Activated B cell treated with CpG ODN at 0.5 μM for 24 hours (primary cell): ENCODE results near the gene ESYT2. TPM values are rescaled to one million over a fixed set of nuclear protein-coding genes. Genes with fewer than 3 reads are reported as not detected.

Experiments
- ATAC-seq: fragments of 200-7000 bp; cut with Tn5 transposase; one replicate; pipeline ENCODE4 v1.10.0; 2021; ENCODE audit warnings: low read depth, mild to moderate bottlenecking, moderate library complexity
- CTCF ChIA-PET: fragments of 350-600 bp; sonication (Branson Sonifier 250); formaldehyde crosslinking; loops from one replicate; lab custom pipeline; 2021; ENCODE audit warnings: antibody characterized with exemption; lab: Charles Lee
- POLR2A ChIA-PET: fragments of 350-600 bp; sonication (Branson Sonifier 250); formaldehyde crosslinking; loops from one replicate; lab custom pipeline; 2021; ENCODE audit warnings: antibody characterized with exemption; lab: Charles Lee
- DNase-seq: peaks from one replicate; pipeline ENCODE4 v3.0.0; 2022
- H3K27ac Mint-ChIP-seq: one replicate; pipeline ENCODE4 v1.8.0; 2020; ENCODE audit warnings: mixed read lengths
- H3K27me3 Mint-ChIP-seq: one replicate; pipeline ENCODE4 v1.8.0; 2021; ENCODE audit warnings: mixed read lengths
- H3K36me3 Mint-ChIP-seq: one replicate; pipeline ENCODE4 v1.8.0; 2021; ENCODE audit warnings: low read depth, mixed read lengths
- H3K4me1 Mint-ChIP-seq: one replicate; pipeline ENCODE4 v1.8.0; 2021; ENCODE audit warnings: mixed read lengths
- H3K4me3 Mint-ChIP-seq: one replicate; pipeline ENCODE4 v1.8.0; 2020; ENCODE audit warnings: mild to moderate bottlenecking, mixed read lengths
- H3K9me3 Mint-ChIP-seq: one replicate; pipeline ENCODE4 v1.8.0; 2020; ENCODE audit warnings: mixed read lengths
- intact Hi-C: fragments of 100-400 bp; cut with micrococcal nuclease; formaldehyde crosslinking; loops from one replicate; pipeline ENCODE4 v1.15.1; 2024
- total RNA-seq: library from RNA; stranded (reverse); gene quantifications from 2 replicates; pipeline ENCODE4 v1.2.3, GENCODE V29; 2022
- TF ChIP-seq, protein P1 (sequence below): fragments of 200-600 bp; IDR thresholded peaks from one replicate; pipeline ENCODE4 v1.8.0; 2022; ENCODE audit warnings: antibody characterized with exemption, mild to moderate bottlenecking

Gene ESYT2
- total RNA-seq, 1 donor from 2014 or later = 21.3 TPM

DNA sequence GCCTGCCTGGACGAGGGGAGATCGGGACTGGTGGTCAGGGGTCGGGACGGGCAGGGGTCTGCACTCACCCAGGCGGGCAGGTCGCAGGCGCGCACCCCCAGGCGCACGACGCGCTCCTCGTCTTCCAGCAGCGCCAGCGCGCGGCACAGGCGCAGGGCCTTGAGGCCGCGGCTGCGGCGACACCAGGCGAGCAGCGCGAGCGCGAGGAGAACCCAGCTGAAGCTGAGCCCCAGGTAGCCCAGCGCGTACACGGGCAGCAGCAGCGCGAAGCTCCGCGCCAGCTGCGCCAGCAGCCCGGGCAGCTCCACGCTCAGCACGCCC, 328 bp downstream of the ESYT2 start:
- ChIA-PET CTCF (interaction anchor here (1.1 kb wide), 1 partner anchor 148 kb away, joined by 3 read pairs; no protein-coding TSS in a partner anchor), POLR2A (interaction anchor here (0.6 to 3.3 kb wide), 8 partner anchors 10 to 124 kb away, joined by 3 to 24 read pairs (median 4); partner anchors contain the start of genes DYNC2I1 and NCAPG2)
- Mint-ChIP-seq H3K9me3 (no peaks in the 10 kb centered on the region), H3K27me3 (no peaks in the 10 kb centered on the region), H3K27ac (peak overlapping the region; percentile 83), H3K4me3 (peak overlapping the region; percentile 86), H3K4me1 (peaks cover 29% of the 10 kb centered on the region), H3K36me3 (peaks cover 2% of the 10 kb centered on the region)
- ATAC-seq (peak; percentile 56), DNase-seq (no peak)
- TF ChIP-seq, protein P1, sequence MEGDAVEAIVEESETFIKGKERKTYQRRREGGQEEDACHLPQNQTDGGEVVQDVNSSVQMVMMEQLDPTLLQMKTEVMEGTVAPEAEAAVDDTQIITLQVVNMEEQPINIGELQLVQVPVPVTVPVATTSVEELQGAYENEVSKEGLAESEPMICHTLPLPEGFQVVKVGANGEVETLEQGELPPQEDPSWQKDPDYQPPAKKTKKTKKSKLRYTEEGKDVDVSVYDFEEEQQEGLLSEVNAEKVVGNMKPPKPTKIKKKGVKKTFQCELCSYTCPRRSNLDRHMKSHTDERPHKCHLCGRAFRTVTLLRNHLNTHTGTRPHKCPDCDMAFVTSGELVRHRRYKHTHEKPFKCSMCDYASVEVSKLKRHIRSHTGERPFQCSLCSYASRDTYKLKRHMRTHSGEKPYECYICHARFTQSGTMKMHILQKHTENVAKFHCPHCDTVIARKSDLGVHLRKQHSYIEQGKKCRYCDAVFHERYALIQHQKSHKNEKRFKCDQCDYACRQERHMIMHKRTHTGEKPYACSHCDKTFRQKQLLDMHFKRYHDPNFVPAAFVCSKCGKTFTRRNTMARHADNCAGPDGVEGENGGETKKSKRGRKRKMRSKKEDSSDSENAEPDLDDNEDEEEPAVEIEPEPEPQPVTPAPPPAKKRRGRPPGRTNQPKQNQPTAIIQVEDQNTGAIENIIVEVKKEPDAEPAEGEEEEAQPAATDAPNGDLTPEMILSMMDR = no peak
- intact Hi-C loops = loop anchor here (1.0 to 5.0 kb wide), 5 partner anchors 11 to 132 kb away; partner anchors contain the start of genes DYNC2I1 and NCAPG2

DNA sequence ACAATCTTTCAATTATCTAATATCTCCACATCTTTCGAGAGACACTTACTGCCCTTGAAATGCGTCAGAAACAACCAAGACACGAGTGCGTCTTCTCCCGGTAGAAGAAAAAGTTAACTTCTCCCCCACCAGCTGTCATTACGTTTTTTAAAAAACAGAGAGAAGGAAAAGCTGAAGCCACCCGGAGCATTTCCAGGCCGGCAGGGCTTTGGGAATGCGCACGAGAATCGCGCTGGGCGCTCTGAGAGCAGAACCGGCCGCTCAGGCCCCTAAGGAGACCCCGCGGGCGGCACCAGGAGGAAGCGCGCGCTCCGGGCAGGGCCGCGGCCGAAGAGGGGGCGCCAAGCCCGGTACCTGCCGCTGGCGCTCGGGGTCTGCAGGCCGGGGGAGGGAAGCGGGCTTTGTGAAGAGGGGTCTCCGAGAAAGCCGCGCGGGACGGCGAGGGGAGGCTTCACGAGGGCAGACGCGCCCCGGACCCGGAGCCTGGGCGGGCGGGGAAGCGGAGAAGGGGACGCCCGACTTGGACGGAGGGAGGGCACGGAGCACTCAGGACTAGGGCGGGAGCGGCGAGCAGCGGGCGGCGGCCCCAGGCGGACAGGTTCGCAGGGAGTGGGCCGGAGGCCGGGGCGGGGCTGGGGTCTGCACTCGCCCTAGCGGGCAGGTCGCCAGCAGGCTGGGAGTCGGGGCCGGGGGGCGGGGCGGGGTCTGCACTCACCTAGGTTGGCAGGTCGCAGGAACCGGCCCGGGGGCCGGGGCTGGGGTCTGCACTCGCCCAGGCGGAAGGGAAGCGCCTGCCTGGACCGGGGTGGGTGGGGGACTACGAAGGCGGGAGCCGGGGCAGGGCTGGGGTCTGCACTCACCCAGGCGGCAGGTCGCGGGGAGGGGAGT, 932 bp downstream of the ESYT2 start:
- Mint-ChIP-seq H3K36me3 (peaks cover 2% of the 10 kb centered on the region), H3K4me1 (peaks cover 30% of the 10 kb centered on the region), H3K27me3 (no peaks in the 10 kb centered on the region), H3K27ac (peak overlapping the region; percentile 83), H3K9me3 (no peaks in the 10 kb centered on the region), H3K4me3 (peak overlapping the region; percentile 86)
- ChIA-PET CTCF (interaction anchor here (1.1 kb wide), 1 partner anchor 149 kb away, joined by 3 read pairs; no protein-coding TSS in a partner anchor), POLR2A (interaction anchor here (0.6 to 3.3 kb wide), 9 partner anchors 9 to 123 kb away, joined by 3 to 24 read pairs (median 5); partner anchors contain the start of genes DYNC2I1 and NCAPG2)
- TF ChIP-seq, protein P1 = no peak
- ATAC-seq (no peak), DNase-seq (peak; percentile 37)
- intact Hi-C loops = loop anchor here (1.0 to 5.0 kb wide), 5 partner anchors 10 to 132 kb away; partner anchors contain the start of genes DYNC2I1 and NCAPG2

DNA sequence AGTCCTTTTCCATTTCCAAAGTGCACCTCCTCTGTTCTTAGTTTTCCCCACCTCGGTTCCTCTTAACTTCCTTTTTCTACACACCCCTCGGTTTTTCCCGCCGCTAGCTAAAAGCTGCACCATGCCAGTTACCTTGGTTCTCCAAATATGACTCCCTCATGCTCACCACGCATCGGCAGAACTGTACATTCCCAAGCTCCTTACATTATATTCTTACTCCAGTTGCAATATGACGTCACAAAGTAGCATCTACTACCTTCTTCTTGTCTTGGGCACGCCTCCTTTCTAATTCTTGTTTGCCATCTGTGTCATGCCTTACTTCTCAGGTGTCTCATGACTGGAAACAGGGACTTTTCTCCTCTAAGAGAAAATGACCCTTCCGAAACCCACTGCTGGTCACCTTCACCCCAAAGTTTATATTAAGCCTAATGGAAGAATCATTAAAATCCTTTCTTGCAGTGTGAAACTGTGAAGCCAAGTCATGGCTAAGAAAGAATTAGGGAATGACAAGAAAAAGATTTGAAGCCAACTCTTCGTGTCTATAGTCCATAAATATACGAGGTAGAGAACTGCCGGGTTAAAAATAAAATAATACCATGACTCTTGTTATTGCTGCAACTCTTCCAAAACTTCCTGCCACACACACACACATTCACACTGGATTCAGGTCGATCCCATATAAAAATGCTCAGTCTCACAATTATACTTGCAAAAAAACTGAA, 1.7 kb downstream of the ESYT2 start:
- H3K4me1 Mint-ChIP-seq = peaks cover 30% of the 10 kb centered on the region
- no peak for ATAC-seq
- intact Hi-C loops = loop anchor here (2.0 to 5.0 kb wide), 2 partner anchors 40 to 131 kb away; no protein-coding TSS in a partner anchor
- peaks cover 2% of the 10 kb centered on the region for H3K36me3 Mint-ChIP-seq
- peak overlapping the region; percentile 86 for H3K4me3 Mint-ChIP-seq
- H3K27ac Mint-ChIP-seq = peak overlapping the region; percentile 75
- POLR2A ChIA-PET = interaction anchor here (0.6 to 3.3 kb wide), 3 partner anchors 9 to 123 kb away, joined by 3 to 24 read pairs (median 5); partner anchors contain the start of gene NCAPG2
- no peaks in the 10 kb centered on the region for H3K27me3 Mint-ChIP-seq
- TF ChIP-seq, protein P1 = no peak
- DNase-seq = no peak
- H3K9me3 Mint-ChIP-seq = no peaks in the 10 kb centered on the region
- CTCF ChIA-PET = no interaction called here

DNA sequence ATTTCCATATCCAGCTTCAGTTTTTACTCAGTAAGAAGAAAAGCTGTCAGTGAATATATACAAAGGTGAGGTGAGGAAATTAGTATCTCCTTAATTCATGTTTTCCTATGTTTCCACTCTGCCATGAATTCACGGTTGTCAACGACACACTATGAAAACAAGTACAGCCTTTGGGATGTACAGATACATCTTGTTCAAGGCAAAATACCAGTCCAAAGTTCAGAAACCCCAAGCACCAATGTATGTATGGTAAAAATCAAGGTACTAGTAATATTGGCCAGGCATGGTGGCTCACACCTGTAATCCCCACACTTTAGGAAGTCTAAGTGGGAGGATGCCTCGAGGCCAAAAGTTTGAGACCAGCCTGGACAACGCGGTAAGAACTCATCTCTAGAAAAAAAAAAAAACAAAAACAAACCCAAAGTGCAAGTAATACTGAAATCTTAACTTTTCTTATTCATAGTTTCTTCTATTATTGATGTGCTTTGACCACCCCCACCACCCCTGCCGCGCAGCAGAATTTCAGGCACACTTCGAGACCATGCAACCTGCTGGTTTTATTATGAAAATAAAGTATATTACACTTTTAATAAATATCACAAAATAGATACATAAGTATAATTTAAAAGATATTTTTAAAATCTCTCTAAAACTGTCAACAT, 3.5 kb downstream of the ESYT2 start:
- intact Hi-C loops = loop anchor here (5.0 kb wide), 1 partner anchor 38 kb away; no protein-coding TSS in a partner anchor
- TF ChIP-seq, protein P1 = no peak
- Mint-ChIP-seq H3K36me3 (peaks cover 2% of the 10 kb centered on the region), H3K4me1 (peaks cover 38% of the 10 kb centered on the region), H3K4me3 (no peak overlapping the region), H3K27ac (no peak overlapping the region), H3K9me3 (no peaks in the 10 kb centered on the region), H3K27me3 (no peaks in the 10 kb centered on the region)
- ChIA-PET POLR2A (interaction anchor here (0.7 to 1.5 kb wide), 3 partner anchors 10 to 31 kb away, joined by 3 to 6 read pairs (median 4); no protein-coding TSS in a partner anchor), CTCF (no interaction called here)
- ATAC-seq (no peak), DNase-seq (no peak)
